Fibroblast of skin of right quadriceps (primary cell): ENCODE results near the gene SLC10A4.

Experiments used
- DNase-seq: peaks from one replicate; pipeline ENCODE4 v3.0.0-alpha.2; 2013

SLC10A4 gene

DNA sequence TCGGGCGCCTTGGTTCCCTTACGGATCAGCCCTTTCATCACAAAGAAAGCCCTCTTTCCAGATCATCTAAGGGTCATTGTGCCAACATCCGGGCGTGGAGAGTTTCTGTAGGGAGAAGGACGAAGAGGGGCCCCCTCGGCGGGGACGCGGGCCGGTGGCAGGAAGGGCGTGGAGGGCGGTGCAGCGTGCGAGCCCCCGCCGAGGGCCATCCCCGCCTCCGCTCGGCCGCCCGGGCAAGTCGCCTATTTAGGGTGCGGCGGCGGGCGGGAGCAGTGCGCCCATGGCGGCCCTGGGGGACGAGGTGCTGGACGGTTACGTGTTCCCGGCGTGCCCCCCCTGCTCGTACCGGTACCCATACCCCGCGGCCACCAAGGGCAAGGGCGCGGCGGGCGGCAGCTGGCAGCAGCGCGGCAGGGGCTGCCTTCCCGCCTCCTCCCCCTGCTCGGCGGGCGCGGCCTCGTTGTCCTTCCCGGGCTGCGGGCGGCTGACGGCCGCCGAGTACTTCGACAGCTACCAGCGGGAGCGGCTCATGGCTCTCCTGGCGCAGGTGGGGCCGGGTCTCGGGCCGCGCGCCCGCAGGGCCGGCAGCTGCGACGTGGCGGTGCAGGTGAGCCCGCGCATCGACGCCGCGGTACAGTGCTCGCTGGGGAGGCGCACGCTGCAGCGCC, 7.0 kb downstream of the SLC10A4 start, which contains the start of gene ZAR1:
Gene ZAR1 (plus strand): TSS at position 241 of the 668 bp plus-strand sequence. CDS start 40 bp downstream, at position 281.
- no peak for DNase-seq

DNA sequence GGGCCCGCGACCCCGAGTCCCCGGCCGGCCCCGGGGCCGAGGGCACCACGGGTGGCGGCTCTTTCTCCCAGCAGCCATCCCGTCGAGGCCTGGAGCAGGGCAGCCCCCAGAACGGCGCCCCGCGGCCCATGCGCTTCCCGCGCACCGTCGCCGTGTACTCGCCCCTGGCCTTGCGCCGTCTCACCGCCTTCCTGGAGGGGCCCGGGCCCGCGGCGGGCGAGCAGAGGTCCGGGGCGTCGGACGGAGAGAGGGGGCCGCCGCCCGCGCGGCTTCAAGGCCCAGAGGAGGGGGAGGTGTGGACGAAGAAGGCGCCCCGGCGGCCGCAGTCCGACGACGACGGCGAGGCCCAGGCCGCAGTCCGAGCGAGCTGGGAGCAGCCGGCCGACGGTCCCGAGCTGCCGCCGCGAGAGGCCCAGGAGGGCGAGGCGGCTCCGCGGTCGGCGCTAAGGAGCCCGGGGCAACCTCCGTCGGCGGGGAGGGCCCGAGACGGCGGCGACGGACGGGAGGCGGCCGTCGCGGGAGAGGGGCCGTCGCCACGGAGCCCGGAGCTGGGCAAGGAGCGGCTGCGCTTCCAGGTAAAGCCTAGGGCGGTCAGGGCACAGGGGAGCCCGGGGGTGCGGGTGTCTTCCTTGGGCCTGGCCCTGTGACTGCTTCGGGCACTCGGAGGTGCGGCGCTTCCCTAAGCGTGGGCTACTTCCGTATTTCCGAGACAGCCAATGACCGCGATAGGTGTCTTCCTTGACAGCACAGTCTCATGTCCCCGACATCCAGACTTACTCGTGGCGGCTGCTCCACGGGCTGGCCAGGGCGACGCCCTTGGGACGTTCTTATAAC, 7.8 kb downstream of the SLC10A4 start:
- no peak for DNase-seq

- no peak for DNase-seq
These were observed 8.5 kb downstream of the SLC10A4 start for GRCh38 chr4:48491514-48492176.

DNA sequence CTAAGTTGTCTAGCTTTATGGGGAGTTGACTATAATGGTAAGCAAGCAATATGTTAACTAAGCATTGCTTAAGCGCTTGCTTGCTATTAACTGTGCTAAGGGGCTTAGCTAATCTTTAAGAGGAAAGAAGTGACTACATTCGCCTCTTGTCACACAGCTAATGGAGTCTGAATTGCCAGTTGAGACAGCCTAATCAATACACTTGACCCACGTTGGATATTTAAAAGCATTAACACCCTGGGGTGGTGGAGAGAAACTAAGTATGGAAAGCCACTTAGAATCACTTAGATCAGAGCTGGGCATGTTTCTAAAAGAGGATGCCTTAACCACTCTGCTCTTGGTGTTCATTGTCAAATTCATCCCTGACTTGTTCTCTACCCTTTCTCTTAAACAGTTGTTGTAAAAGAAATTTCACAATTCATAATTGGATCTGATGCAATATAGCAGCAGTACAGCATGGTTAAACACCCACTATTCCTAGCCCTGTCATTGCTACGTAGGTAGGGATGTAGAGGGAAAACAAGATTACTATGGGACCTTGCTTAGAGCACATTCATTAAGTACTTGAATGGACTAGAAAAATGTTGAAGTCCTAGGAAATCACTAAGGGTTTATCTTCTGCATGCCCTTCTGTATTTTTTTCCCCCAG, 10.4 kb downstream of the SLC10A4 start:
- no peak for DNase-seq

DNA sequence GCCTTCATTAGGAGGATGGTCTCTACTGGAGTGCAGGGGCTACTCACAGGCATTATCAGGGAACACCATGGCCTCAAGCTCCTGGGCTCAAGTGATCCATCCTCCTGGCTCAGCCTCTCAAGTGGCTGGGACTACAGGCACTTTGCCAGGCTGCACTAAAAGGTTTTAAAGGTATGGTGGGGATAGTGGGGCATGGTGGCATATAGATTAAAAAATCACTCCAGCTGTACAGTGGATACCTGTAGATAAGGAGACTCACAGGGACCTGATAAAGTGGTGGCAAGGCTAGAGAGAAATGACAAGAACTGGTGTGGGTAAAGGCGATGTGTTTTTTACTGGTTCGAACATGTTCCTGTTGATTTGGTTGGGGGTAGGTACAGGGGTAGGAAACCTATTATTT, 12.8 kb downstream of the SLC10A4 start:
- DNase-seq = no peak

DNA sequence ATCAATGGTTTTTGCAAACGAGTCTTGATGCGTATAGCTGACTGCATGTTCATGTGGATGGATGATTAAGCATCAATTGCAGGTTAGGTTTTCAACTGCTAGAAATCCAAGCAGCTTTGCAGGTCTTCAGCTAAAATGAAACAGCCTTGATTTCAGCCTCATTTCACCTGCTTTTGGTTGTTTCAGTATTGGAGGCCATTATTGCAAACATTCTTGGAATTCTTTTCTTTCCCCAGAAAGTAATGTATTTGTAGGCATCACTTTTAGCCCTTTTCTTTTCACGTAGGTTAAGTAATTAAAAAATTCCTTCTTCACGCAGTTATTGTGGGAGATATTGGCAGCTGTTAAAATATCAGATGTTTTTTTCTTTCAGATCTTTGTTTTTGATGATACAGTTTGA, 15.8 kb downstream of the SLC10A4 start:
- no peak for DNase-seq

- DNase-seq = no peak
These were observed 16.5 kb downstream of the SLC10A4 start for GRCh38 chr4:48499551-48500066.

- DNase-seq = peak; percentile 8
These were observed 20.3 kb downstream of the SLC10A4 start for GRCh38 chr4:48503233-48504025.

GRCh38 chr4:48504026-48504330, 20.8 kb downstream of the SLC10A4 start:
- no peak for DNase-seq

DNA sequence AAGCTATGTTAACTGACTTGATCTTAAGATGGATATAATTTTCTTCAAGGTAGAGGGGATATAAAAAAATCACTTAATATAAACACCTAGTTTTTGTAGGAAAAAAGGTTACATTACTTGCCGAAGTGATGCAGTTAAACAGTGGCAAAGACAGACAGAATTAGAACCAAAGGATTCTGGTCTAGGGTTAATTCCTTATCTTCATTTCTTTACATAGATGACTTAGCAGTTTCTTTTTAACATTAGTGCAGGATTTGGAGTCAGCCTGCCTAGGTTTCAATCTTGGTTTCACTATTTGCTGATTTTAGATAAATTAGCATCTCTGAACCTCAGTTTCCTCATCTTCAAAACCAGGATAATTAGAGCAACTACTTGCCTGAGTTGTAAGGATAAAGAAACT, 21.2 kb downstream of the SLC10A4 start:
- DNase-seq = no peak

DNA sequence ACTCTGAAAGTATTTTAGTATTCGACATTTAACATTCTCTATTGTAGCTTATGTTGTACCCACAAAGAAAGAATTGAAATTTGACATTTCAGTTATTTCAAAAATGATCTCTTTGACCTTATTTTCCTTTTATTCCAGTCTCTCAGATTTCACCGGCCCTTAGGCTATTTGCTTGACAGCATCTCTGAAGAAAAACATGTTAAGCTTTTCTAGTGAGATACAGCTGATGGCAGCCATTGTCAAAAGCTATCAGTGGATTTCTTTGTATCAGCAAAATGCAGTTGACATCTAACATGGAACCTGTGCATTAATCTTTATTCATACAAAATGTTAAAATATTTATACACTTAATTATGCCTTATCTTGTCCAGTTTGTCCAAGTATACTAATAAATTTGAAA, 23.6 kb downstream of the SLC10A4 start:
- DNase-seq = no peak

DNA sequence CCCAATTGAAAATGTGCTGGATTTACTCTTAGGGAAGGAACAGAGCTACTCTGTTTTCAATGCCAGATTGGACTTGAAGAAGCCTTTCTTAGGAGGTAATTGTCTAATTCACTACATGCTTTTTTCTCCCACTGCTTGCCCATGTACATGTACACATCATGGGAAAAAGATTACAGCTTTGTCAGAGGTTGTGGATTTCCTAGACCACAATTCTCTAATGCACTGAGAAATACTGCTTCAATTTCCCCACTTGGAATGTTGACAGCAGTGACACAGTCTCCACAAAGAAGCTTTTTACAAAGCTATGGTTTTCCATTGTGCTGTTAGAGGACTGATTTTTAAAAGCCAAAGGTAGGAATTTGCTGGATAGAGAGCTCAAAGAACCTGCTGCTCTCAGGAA, 26.4 kb downstream of the SLC10A4 start:
- peak; percentile 3 for DNase-seq

GRCh38 chr4:48518143-48518542, 35.0 kb downstream of the SLC10A4 start:
- DNase-seq = no peak

GRCh38 chr4:48526406-48526805, 43.3 kb downstream of the SLC10A4 start:
- DNase-seq = no peak

DNA sequence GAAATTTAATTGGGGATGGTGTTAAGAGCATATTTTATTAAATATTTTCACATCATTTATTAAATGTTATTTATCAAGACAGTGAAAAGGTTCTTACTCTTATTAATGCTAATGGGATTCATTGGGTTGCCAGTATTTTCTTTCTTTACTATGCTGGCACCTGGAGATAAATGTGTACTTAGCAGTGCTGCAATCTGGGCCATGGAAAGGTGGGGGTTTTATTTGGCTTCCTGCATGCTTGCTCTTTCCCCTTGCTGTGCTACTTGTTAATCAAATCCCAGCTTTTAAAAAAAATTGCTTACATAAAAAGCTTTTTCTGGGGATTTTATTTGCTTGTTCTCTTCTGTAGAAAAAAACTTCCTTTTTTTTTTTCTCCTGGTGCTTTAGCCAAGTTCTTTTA, 55.2 kb downstream of the SLC10A4 start:
- no peak for DNase-seq
